Peyer's patch (tissue), 4 donors: Measurements from ENCODE around the gene RET. TPM values are rescaled to one million over a fixed set of nuclear protein-coding genes. Genes with fewer than 3 reads are reported as not detected.
A peak's percentile ranks its signal among the peaks of the same experiment; 100 is the strongest.

Source experiments
- DNase-seq, 3 donors: peaks; one replicate each; pipeline ENCODE4 v3.0.0-alpha.2; 2017 to 2019
- H3K27ac ChIP-seq, 4 donors: fragments of 200-600 bp; sonication (generic); one replicate each; pipeline ENCODE4 v1.5.1; 2016 to 2019
- H3K27me3 ChIP-seq, 2 donors: fragments of 200-600 bp; sonication (generic); one replicate each; pipeline ENCODE4 v1.5.1; 2019
- H3K36me3 ChIP-seq, 3 donors: fragments of 200-600 bp; sonication (generic); one replicate each; pipeline ENCODE4 v1.5.1; 2016 to 2019
- H3K4me1 ChIP-seq, 4 donors: fragments of 200-600 bp; sonication (generic); one replicate each; pipeline ENCODE4 v1.5.1; 2016 to 2019
- H3K4me3 ChIP-seq, 4 donors: fragments of 200-600 bp; sonication (generic); 1 replicate in 3 of 4; 2 replicates in 1 of 4; pipeline ENCODE4 v1.5.1; 2016 to 2019; ENCODE audit warnings: mild to moderate bottlenecking in 1 of 4
- H3K9me3 ChIP-seq, 4 donors: fragments of 200-600 bp; sonication (generic); one replicate each; pipeline ENCODE4 v1.5.1; 2016 to 2019; ENCODE audit warnings: mild to moderate bottlenecking in 1 of 4
- POLR2A ChIP-seq, 2 donors: fragments of 450-650 bp; IDR thresholded peaks; one replicate each; pipeline ENCODE4 v1.5.1; 2017; ENCODE audit warnings: antibody characterized with exemption in 2 of 2, mild to moderate bottlenecking in 2 of 2, moderate library complexity in 2 of 2
- total RNA-seq, 4 donors: library from RNA; depleted of rRNA; stranded (reverse); fragments of >200 nt; gene quantifications; one replicate each; pipeline ENCODE4 v1.1.0, GENCODE V29; 2016
- TF ChIP-seq, protein P1 (sequence below), 6 experiments: fragments of 450-650 bp in 4 of 6; fragments of 200-600 bp in 2 of 6; sonication (generic) in 1 of 6; IDR thresholded peaks; one replicate each; pipeline ENCODE4 v1.5.1; 2017 to 2019; ENCODE audit warnings: antibody characterized with exemption in 6 of 6, mild to moderate bottlenecking in 3 of 6, moderate library complexity in 1 of 6

RET gene
- total RNA-seq, result 1 to 10 TPM; 1.2 to 5.8 (median 1.7) TPM

DNA sequence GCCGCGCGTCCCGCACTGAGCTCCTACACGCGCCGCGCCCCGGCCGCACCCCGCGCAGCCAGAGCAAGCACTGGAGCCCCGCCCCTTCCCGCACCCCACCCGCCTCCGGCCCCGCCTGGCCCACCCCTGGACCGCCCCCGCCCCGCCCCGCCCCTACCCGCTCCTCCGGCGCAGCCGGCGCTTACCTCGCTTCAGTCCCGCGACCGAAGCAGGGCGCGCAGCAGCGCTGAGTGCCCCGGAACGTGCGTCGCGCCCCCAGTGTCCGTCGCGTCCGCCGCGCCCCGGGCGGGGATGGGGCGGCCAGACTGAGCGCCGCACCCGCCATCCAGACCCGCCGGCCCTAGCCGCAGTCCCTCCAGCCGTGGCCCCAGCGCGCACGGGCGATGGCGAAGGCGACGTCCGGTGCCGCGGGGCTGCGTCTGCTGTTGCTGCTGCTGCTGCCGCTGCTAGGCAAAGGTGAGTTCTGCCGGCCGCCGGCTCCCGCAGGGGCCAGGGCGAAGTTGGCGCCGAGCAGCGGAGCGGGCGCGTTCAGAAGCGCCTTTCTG lies at the start of gene RET:
TSS of gene RET (plus strand) at position 194 of the 545 bp plus-strand sequence. CDS start at position 384, 190 bp downstream.
- peaks cover 0 to 16% (median 6%) of the 10 kb centered on the region in 4 donors for H3K4me1 ChIP-seq
- no peak within 1 kb of the TSS for H3K27ac ChIP-seq
- H3K9me3 ChIP-seq, result no peaks in the 10 kb centered on the region
- peak in 1 of 3 donors; percentile 60 for DNase-seq
- peak within 1 kb of the TSS; percentile 22 to 54 (median 44) for H3K4me3 ChIP-seq
- H3K36me3 ChIP-seq, result no peaks in the 10 kb centered on the region
- TF ChIP-seq, protein P1, sequence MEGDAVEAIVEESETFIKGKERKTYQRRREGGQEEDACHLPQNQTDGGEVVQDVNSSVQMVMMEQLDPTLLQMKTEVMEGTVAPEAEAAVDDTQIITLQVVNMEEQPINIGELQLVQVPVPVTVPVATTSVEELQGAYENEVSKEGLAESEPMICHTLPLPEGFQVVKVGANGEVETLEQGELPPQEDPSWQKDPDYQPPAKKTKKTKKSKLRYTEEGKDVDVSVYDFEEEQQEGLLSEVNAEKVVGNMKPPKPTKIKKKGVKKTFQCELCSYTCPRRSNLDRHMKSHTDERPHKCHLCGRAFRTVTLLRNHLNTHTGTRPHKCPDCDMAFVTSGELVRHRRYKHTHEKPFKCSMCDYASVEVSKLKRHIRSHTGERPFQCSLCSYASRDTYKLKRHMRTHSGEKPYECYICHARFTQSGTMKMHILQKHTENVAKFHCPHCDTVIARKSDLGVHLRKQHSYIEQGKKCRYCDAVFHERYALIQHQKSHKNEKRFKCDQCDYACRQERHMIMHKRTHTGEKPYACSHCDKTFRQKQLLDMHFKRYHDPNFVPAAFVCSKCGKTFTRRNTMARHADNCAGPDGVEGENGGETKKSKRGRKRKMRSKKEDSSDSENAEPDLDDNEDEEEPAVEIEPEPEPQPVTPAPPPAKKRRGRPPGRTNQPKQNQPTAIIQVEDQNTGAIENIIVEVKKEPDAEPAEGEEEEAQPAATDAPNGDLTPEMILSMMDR (IDR thresholded peaks at IDR 0.05), result no peak
- TF ChIP-seq POLR2A (IDR thresholded peaks at IDR 0.05), result no peak
- H3K27me3 ChIP-seq, result no peaks in the 10 kb centered on the region

DNA sequence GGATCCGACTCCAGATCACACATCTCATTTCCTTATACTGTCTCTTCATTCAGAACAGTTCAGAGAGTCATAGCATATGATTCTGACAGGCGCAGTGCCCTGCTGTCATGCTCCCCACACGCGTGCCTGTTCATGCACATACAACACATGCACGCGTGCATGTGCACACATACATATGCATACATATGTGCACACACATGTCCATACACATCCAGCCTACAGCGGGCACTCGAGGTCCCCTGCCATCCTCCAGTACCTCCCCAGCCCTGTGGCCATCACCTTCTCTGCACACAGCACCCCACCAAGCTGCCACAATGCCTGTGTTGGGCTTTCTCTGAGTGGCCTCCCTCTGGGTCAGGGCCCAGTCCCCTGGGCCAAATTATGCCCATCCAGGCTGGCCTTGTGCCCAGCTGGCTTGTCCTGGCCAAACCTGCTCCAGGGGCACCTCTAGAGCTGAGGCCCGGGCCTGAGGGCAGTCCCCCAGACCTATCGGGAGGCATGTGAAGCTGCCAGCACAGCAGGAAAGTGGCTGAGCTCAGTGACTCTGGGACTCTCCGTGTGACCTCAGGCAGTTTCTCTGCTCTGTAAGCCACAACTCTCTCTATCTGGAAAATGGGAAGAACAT lies 49.4 kb upstream of the RET start:
- Histone ChIP-seq H3K36me3 (no peaks in the 10 kb centered on the region), H3K9me3 (no peaks in the 10 kb centered on the region), H3K27ac (no peak overlapping the region), H3K27me3 (no peaks in the 10 kb centered on the region), H3K4me3 (no peak overlapping the region), H3K4me1 (no peaks in the 10 kb centered on the region)
- no peak for DNase-seq
- no peak for TF ChIP-seq POLR2A (IDR thresholded peaks at IDR 0.05)
- TF ChIP-seq, protein P1 (IDR thresholded peaks at IDR 0.05), result no peak

DNA sequence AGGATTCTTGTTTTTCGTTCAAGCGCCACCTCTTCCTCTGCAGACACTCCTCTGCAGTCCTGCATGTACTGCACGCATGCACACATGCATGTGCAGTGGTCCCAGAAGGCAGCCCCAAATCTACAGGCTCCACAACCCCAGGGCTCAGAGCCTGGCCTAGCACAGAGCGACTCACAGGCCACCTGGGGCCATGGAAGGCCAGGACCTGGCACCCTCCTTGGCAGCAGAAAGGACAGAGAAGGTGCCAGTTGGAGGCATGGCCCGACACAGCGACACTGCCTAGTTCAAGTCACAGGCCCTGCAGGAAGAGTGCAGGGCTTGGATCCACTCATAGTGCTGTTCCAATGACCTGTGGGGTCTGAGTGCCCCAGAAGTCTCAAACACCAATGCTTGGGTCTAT lies 48.7 kb upstream of the RET start:
- Histone ChIP-seq H3K27ac (no peak overlapping the region), H3K4me3 (no peak overlapping the region), H3K4me1 (no peaks in the 10 kb centered on the region), H3K36me3 (no peaks in the 10 kb centered on the region), H3K9me3 (peaks cover 0 to 5% (median 0%) of the 10 kb centered on the region in 4 donors), H3K27me3 (no peaks in the 10 kb centered on the region)
- TF ChIP-seq, protein P1 (IDR thresholded peaks at IDR 0.05), result no peak
- TF ChIP-seq POLR2A (IDR thresholded peaks at IDR 0.05), result no peak
- DNase-seq, result no peak

DNA sequence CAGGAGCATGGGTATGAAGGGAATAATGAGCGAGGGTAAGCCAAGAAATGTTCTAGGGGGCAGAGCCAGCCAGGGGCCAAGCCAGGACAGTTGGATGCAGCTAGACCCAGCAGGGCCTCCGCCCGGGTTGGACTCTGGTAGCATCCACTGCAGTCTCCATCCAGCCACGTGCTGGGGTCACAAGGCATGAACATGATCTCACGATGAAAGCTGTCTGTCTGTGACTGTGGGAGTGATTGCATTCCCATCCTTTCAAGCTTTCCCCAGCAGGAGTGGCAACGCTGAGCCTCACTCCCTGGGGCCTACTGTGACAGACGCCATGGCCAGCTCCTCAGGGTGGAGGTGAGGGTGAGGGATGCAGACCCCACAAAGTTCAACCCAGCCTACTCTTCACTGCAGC lies 47.8 kb upstream of the RET start:
- no peak for DNase-seq
- TF ChIP-seq, protein P1 (IDR thresholded peaks at IDR 0.05), result no peak
- no peak overlapping the region for H3K4me3 ChIP-seq
- H3K9me3 ChIP-seq, result peaks cover 0 to 5% (median 0%) of the 10 kb centered on the region in 4 donors
- H3K4me1 ChIP-seq, result no peaks in the 10 kb centered on the region
- no peak overlapping the region for H3K27ac ChIP-seq
- no peaks in the 10 kb centered on the region for H3K27me3 ChIP-seq
- no peaks in the 10 kb centered on the region for H3K36me3 ChIP-seq

DNA sequence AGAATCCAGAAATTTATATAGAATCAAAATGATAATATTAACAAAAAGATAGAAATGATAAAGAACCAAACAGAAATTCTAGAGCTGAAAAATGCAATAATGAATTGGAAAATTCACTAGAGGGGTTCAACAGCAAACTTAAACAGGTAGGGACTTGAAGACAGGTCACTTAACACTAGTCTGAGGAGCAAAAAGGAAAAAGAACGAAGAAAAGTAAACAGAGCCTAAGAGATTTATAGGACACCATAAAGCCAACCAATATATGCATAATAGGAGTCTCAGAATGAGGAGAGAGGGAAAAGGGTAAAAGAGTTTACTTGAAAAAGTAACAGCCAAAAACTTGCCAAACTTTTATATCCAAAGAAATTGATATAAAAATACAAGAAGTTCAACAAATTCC lies 44.3 kb upstream of the RET start:
- H3K9me3 ChIP-seq, result peaks cover 0 to 5% (median 0%) of the 10 kb centered on the region in 4 donors
- H3K27ac ChIP-seq, result no peak overlapping the region
- no peak overlapping the region for H3K4me3 ChIP-seq
- DNase-seq, result no peak
- no peak for TF ChIP-seq POLR2A (IDR thresholded peaks at IDR 0.05)
- TF ChIP-seq, protein P1 (IDR thresholded peaks at IDR 0.05), result no peak
- H3K27me3 ChIP-seq, result no peaks in the 10 kb centered on the region
- no peaks in the 10 kb centered on the region for H3K4me1 ChIP-seq
- H3K36me3 ChIP-seq, result no peaks in the 10 kb centered on the region
